Right kidney (tissue), 1 donor: ENCODE data around the gene SLC2A2.

ENCODE experiments used
- DNase-seq: peaks from one replicate; pipeline ENCODE4 v3.0.0-alpha.2; 2016

SLC2A2 gene

DNA sequence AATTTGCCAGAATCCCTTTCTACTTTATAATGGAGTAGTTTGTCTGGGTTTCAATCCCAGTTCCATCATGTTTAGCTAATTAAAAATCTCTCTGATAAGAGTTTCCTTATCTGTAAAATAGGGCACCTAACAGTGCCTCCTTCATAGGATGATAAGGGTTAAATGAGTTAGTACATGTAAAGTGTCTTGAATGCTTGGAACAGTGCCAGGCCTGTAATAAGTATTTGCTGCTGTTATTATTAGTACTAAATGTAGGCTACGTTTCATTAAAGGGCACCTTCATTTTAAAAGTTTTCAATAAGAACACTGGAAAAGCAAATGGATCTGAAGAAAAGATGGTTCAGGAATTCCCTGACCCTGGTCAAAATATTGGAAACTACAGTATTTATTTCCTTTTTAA lies 11.8 kb upstream of the SLC2A2 start:
- DNase-seq = no peak

GRCh38 chr3:171028779-171029232 lies 2.3 kb upstream of the SLC2A2 start:
- DNase-seq = no peak

DNA sequence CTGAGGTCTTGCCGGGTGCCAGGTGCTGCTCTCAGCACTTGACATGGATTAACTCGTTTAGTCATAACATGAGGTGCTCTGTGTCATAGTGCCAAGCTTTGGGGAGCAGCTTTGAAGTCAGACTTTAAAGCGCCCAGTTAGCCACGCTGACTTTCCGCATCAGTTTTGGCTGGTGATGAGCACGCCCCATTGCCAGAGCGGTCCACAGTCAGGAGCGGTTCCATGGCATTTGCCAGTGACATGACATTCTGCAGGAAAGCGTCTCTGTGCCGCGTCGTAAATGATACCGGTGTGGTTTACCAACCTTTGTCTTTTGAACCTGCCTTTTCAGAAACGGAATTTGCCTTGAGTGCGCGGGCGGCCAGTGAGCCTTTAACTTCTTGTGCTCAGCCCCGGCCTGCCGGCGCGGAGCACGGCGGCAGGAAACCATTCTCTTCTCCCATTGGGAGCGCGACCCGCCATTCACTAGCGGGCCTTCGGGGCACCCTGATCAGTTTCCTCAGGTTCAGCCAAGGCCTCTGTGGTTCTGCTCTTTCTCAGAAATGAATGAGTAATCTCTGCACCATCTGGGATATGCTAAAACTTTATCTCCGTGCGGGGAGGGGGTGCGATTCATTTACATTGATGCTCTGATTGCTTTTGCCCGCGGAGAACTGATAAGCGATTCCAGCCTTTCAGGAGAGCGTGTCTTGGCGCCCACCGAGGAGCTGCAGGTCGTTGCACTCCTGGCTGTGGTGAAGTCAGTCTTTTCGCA lies 1.7 kb upstream of the SLC2A2 start:
- peak; percentile 66 for DNase-seq

GRCh38 chr3:171023566-171023965 lies 3.0 kb downstream of the SLC2A2 start:
- DNase-seq = no peak

- no peak for DNase-seq
These were observed 5.1 kb downstream of the SLC2A2 start for GRCh38 chr3:171021377-171021776.

DNA sequence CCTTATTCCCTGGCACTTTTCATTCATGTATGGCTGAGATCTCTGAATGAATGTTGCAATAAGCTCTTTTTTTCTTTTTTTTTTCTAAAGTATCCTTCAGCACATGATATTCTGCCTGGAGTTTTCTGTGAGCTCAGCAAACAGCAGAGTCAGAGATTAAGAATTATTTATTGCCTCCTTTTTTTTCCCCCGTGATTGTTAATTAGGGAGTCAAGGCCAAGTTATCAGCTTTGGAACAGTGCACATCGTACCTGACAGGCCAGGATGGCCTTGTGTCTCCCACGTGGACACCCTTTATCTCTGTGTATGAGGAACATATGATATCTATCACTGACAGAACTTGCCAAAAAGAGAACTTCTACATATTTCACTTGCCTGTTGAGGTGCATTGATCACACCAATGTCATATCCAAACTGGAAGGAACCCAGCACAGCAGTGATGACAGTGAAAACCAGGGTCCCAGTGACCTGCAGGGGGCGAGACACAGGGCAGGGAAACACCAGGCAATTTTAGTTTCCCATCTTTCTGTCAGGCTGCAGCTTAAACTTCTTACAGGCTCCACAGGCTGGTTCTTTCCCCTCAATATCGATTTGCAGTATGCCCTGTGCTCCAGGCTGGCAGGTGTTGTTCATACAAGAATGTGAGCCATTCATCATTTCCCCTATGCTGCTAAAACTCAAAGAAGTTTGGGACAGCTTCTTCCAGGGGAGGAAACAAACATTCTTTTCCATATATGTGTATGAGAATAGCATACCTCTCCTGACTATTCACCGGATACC lies 8.2 kb downstream of the SLC2A2 start:
- no peak for DNase-seq

GRCh38 chr3:171013822-171014748 lies 12.4 kb downstream of the SLC2A2 start:
- no peak for DNase-seq

GRCh38 chr3:171011873-171012336 lies 14.6 kb downstream of the SLC2A2 start:
- DNase-seq = no peak

DNA sequence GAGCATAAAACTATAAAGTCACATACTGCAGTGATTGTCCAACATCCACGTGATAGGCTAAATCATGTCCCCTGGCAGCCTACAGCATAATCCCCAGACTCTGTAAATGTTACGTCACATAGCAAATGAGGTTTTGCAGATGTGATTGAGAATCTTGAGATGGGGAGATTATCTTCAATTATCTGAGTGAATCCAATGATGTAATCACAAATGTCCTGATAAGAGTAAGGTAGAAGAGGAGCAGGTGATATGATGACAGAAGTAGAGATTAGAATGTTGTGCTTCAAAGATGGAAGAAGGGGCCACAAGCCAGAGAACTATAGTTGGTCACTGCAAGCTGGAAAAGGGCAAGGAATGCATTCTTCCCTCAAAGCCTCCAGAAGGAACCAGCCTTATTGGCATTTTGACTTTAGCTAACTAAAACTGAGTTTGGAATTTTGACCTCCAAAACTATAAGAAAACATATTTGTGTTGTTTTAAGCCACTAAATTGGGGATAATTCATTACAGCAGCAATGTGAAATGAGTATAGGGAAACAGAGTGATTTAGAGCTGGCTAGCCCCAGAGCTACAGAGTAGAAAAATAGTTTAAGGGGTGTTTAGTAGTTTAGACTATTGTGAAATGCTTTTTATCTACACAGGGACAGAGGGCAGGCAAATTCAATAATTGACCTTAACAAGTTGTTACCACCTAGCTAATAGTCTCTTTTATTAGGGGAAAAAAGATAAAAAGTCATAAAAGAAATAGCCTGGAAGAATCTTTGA lies 15.2 kb downstream of the SLC2A2 start:
- no peak for DNase-seq

GRCh38 chr3:171007316-171007715 lies 19.2 kb downstream of the SLC2A2 start:
- no peak for DNase-seq

GRCh38 chr3:171005648-171006047 lies 20.9 kb downstream of the SLC2A2 start:
- DNase-seq = no peak

GRCh38 chr3:171001957-171002694 lies 24.4 kb downstream of the SLC2A2 start:
- no peak for DNase-seq

GRCh38 chr3:171001250-171001893 lies 25.1 kb downstream of the SLC2A2 start:
- DNase-seq = no peak

DNA sequence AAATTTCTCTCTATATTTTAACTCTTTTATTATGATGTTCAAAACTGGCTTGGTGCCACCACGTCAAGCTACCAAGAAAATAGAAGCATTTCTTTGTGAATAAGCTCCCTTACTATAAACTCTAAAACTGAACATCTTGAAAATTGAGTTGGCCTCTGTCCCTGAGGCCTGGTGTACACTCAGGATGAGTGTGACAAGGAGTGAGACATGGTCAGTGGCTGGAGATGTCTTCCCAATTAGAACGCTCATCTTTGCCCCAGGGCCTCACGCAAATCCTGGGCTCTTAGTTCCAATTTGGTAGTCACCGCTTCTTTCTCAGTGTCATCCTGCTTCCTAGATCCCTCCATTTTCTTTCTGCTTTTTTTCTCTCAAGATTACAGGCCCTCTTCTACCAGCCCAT lies 26.2 kb downstream of the SLC2A2 start:
- no peak for DNase-seq

DNA sequence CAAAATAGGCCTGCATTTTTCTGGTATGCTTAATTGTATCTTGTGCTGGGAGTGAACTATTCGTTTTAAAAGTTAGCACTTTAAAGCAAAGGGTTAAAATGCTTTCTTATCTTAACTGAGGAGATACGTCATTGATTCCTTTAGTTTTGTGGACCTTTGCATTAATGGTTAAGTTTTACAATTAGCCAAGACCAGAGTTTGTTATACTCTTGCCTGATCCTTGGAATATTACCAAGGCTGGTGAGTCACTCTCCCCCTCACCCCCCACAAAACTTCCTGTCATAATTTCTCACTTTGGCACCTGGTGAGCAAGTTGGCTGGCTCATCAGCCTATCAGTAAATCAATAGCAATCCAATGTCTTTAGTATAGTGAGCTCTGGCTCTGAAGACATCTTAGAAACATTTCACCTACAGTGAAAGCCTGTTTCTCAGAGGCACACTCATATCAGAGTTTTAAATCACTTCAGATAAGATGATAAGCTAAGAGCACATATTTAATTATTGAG lies 26.7 kb downstream of the SLC2A2 start:
- no peak for DNase-seq

DNA sequence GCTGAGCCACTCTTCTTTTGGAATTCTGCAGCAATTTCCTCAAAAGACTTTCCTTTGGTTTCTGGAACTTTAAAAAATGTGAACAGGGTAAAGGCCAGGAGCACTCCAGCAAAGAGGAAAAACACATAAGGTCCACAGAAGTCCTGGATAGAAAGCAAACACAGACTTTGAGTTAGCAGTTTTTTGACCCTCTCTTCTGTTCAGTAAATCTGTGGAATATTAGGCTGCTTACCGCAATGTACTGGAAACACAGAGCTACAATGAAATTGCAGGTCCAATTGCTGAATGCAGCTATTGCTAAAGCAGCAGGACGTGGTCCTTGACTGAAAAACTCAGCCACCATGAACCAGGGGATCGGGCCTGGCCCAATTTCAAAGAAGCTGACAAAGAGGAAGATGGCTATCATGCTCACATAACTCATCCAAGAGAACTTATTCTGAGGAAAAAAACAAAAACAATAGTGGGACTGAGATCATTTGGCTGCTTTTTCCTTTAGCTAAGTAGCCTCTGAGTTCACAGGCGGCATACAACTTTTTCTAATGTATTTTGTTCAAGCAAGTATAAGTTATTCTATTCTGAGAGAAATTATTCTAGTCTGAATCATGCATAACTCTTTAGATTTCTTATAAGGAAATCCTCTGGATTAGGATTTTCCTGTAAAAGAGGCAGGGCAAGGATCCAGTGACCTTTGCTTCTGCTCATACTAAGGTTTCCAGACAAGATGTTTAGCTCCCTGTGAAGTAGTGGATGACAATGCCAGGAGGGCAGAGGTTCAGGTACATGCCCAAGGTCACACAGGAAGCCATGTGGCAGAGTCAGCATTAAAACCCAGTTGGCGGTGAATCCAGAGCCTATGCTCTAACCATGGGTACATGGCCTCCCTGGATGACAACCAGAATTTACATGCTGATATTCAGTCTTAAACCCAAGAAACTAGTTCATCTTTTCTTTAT lies 28.3 kb downstream of the SLC2A2 start:
- DNase-seq = no peak

DNA sequence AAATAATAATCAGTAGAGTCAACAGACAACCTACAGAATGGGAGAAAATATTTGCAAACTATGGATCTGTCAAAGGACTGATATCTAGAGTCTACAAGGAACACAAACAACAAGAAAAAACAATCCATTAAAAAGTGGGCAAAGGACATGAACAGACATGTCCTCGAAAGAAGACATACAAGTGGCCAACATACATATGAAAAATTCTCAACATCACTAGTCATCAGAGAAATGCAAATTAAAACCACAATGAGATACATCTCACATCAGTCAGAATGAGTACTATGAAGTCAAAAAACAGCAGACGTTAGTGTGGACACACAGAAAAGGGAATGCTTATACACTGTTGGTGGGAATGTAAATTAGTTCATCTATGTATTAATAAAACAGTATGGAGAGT lies 33.7 kb downstream of the SLC2A2 start:
- DNase-seq = no peak

DNA sequence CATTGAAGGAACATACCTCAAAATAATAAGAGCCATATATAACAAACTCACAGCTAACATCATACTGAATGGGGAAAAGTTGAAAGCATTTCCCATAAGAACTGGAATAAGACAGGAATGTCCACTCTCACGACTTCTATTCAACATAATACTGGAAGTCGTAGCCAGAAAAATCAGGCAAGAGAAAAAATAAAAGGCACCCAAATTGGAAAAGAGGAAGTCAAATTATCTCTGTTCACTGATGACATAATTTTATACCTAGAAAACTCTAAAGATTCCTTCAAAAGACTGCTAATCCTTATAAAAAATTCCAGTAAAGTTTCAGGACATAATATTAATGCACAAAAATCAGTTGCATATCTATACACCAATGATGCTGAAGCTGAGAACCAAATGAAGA lies 34.9 kb downstream of the SLC2A2 start:
- DNase-seq = no peak

DNA sequence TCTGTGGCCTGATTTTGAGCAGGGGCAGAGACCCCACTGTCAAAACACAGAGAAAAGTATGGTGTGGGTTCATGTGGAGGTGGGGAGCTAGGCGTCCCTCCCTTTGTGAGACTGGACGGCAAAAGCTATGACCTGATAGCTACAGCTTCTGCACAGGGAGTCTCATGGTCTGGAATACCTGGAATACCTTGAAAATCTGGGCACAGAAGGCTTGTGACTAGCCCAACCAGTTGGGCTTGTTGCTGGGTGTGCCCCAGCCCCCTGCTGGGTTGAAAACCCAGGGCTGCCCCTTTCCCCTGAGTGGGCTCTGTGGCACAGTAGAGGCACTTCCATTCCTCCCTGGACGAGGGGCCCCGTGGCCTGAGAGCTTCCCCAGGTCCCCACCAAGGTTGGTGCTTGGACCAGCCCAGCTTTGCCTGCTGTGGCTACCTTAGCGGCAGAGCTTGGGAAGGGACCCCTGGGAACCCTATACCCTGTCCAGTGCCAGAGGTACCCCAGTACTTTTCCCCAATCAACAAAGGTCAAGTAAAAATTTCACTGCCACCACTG lies 37.3 kb downstream of the SLC2A2 start:
- DNase-seq = no peak
